HEK293 (cell line): ENCODE measurements around the gene SELENOI.

Experiments
- CTCF ChIA-PET: fragments of 350-600 bp; formaldehyde crosslinking; extraction: SDS; loops from one replicate; lab custom pipeline; 2021; ENCODE audit warnings: antibody characterized with exemption; lab: Yijun Ruan, JAX
- POLR2A ChIA-PET: fragments of 300-600 bp; formaldehyde crosslinking; extraction: SDS; loops from one replicate; lab custom pipeline; 2020; ENCODE audit warnings: antibody characterized with exemption, inconsistent platforms; lab: Yijun Ruan, JAX
- H3K27ac ChIP-seq: fragments of 200-500 bp; sonication (Bioruptor generic); 2 replicates; pipeline ENCODE4 v1.5.1; 2014; ENCODE audit warnings: low read depth, low read length, control low read depth, inconsistent platforms; ENCODE audit errors: extremely low read depth
- H3K36me3 ChIP-seq, 2 experiments: fragments of 200-500 bp in 1 of 2; sonication (Bioruptor generic) in 1 of 2; 1 replicate in 1 of 2; 2 replicates in 1 of 2; pipeline ENCODE4 v1.5.1; 2014 to 2017; ENCODE audit warnings: inconsistent platforms in 2 of 2, low read length in 2 of 2; ENCODE audit not compliant: control insufficient read depth in 2 of 2, insufficient read depth in 1 of 2
- H3K4me1 ChIP-seq: fragments of 200-500 bp; sonication (Bioruptor generic); 2 replicates; pipeline ENCODE4 v1.5.1; 2014; ENCODE audit warnings: mild to moderate bottlenecking, low read length, inconsistent platforms; ENCODE audit not compliant: control insufficient read depth, insufficient read depth
- H3K4me3 ChIP-seq: 2 replicates; pipeline ENCODE4 v1.5.1; 2011; ENCODE audit warnings: low read depth, mild to moderate bottlenecking, control low read depth, low read length, moderate library complexity
- H3K9me3 ChIP-seq: fragments of 200-500 bp; sonication (Bioruptor generic); 2 replicates; pipeline ENCODE4 v1.5.1; 2014; ENCODE audit warnings: low read depth, low read length, inconsistent platforms; ENCODE audit not compliant: control insufficient read depth, insufficient read depth
- GLI2 ChIP-seq: fragments of 450-650 bp; formaldehyde crosslinking; IDR thresholded peaks from 2 replicates; pipeline ENCODE4; 2017; ENCODE audit warnings: missing biosample characterization, missing genetic modification characterization, low read depth, borderline replicate concordance
- IKZF3 ChIP-seq: fragments of 450-650 bp; IDR thresholded peaks from 2 replicates; pipeline ENCODE4 v1.5.0; 2018; ENCODE audit warnings: missing biosample characterization, mild to moderate bottlenecking, missing genetic modification characterization, moderate library complexity
- MYNN ChIP-seq: fragments of 450-650 bp; formaldehyde crosslinking; IDR thresholded peaks from 2 replicates; pipeline ENCODE4 v1.5.1; 2016; ENCODE audit warnings: missing biosample characterization, missing genetic modification characterization, borderline replicate concordance
- MZF1 ChIP-seq: fragments of 450-650 bp; formaldehyde crosslinking; IDR thresholded peaks from 2 replicates; pipeline ENCODE4 v1.5.1; 2017; ENCODE audit warnings: missing biosample characterization, missing genetic modification characterization, borderline replicate concordance
- SCRT1 ChIP-seq: fragments of 450-650 bp; formaldehyde crosslinking; IDR thresholded peaks from 2 replicates; pipeline ENCODE4 v1.5.1; 2016; ENCODE audit warnings: missing biosample characterization, missing genetic modification characterization, borderline replicate concordance
- SCRT2 ChIP-seq: fragments of 450-650 bp; formaldehyde crosslinking; IDR thresholded peaks from 2 replicates; pipeline ENCODE4 v1.5.1; 2016; ENCODE audit warnings: missing biosample characterization, missing genetic modification characterization
- ZNF112 ChIP-seq: fragments of 450-650 bp; formaldehyde crosslinking; IDR thresholded peaks from 2 replicates; pipeline ENCODE4 v1.5.0; 2017; ENCODE audit warnings: missing biosample characterization, missing genetic modification characterization
- ZNF140 ChIP-seq: fragments of 450-650 bp; formaldehyde crosslinking; IDR thresholded peaks from 2 replicates; pipeline ENCODE4 v1.5.1; 2016; ENCODE audit warnings: missing biosample characterization, missing genetic modification characterization
- ZNF16 ChIP-seq: fragments of 450-650 bp; formaldehyde crosslinking; IDR thresholded peaks from 2 replicates; pipeline ENCODE4 v1.5.1; 2016; ENCODE audit warnings: low read depth, missing biosample characterization, missing genetic modification characterization
- ZNF211 ChIP-seq: fragments of 450-650 bp; formaldehyde crosslinking; IDR thresholded peaks from 2 replicates; pipeline ENCODE4 v1.5.1; 2016; ENCODE audit warnings: low read depth, missing biosample characterization, missing genetic modification characterization
- ZNF24 ChIP-seq: fragments of 450-650 bp; formaldehyde crosslinking; IDR thresholded peaks from 2 replicates; pipeline ENCODE4 v1.5.1; 2016; ENCODE audit warnings: missing biosample characterization, missing genetic modification characterization
- ZNF335 ChIP-seq: fragments of 450-650 bp; formaldehyde crosslinking; conservative IDR thresholded peaks from 2 replicates; pipeline ENCODE4 v1.5.1; 2016; ENCODE audit warnings: missing biosample characterization, missing genetic modification characterization
- ZNF391 ChIP-seq: fragments of 450-650 bp; formaldehyde crosslinking; IDR thresholded peaks from 2 replicates; pipeline ENCODE4 v1.5.1; 2016; ENCODE audit warnings: low read depth, missing biosample characterization, missing genetic modification characterization, borderline replicate concordance
- ZNF394 ChIP-seq: fragments of 450-650 bp; formaldehyde crosslinking; IDR thresholded peaks from 2 replicates; pipeline ENCODE4 v1.5.1; 2016; ENCODE audit warnings: missing biosample characterization, missing genetic modification characterization, mild to moderate bottlenecking, moderate library complexity, borderline replicate concordance
- ZNF600 ChIP-seq: fragments of 450-650 bp; formaldehyde crosslinking; IDR thresholded peaks from 2 replicates; pipeline ENCODE4 v1.5.1; 2016; ENCODE audit warnings: missing biosample characterization, missing genetic modification characterization
- ZNF654 ChIP-seq: fragments of 450-650 bp; formaldehyde crosslinking; IDR thresholded peaks from 2 replicates; pipeline ENCODE4 v1.5.1; 2016; ENCODE audit warnings: low read depth, missing biosample characterization, missing genetic modification characterization
- ZNF660 ChIP-seq: fragments of 450-650 bp; IDR thresholded peaks from 2 replicates; pipeline ENCODE4 v1.5.1; 2018; ENCODE audit warnings: missing biosample characterization, mild to moderate bottlenecking, missing genetic modification characterization
- ZNF670 ChIP-seq: fragments of 450-650 bp; formaldehyde crosslinking; IDR thresholded peaks from 2 replicates; pipeline ENCODE4 v1.5.1; 2016; ENCODE audit warnings: missing biosample characterization, missing genetic modification characterization, low read depth
- ZNF677 ChIP-seq: fragments of 450-650 bp; IDR thresholded peaks from 2 replicates; pipeline ENCODE4 v1.5.0; 2018; ENCODE audit warnings: missing biosample characterization, mild to moderate bottlenecking, missing genetic modification characterization, moderate library complexity
- ZSCAN30 ChIP-seq: fragments of 450-650 bp; IDR thresholded peaks from 2 replicates; pipeline ENCODE4 v1.5.1; 2018; ENCODE audit warnings: missing biosample characterization, mild to moderate bottlenecking, missing genetic modification characterization, moderate library complexity
- TF ChIP-seq, protein P1 (sequence below): fragments of 450-650 bp; formaldehyde crosslinking; IDR thresholded peaks from 2 replicates; pipeline ENCODE4 v1.5.1; 2016; ENCODE audit warnings: missing biosample characterization, missing genetic modification characterization
- TF ChIP-seq, protein P2 (sequence below): fragments of 450-650 bp; formaldehyde crosslinking; IDR thresholded peaks from 2 replicates; pipeline ENCODE4 v1.5.1; 2016; ENCODE audit warnings: missing biosample characterization, missing genetic modification characterization
- TF ChIP-seq, protein P3 (sequence below): fragments of 450-650 bp; IDR thresholded peaks from 2 replicates; pipeline ENCODE4 v1.5.1; 2018; ENCODE audit warnings: missing biosample characterization, mild to moderate bottlenecking, missing genetic modification characterization
- TF ChIP-seq, protein P4 (sequence below): fragments of 450-650 bp; formaldehyde crosslinking; IDR thresholded peaks from 2 replicates; pipeline ENCODE4 v1.5.1; 2017; ENCODE audit warnings: missing biosample characterization, missing genetic modification characterization
- TF ChIP-seq, protein P5 (sequence below): fragments of 450-650 bp; formaldehyde crosslinking; IDR thresholded peaks from 2 replicates; pipeline ENCODE4 v1.5.1; 2016; ENCODE audit warnings: missing biosample characterization, missing genetic modification characterization, borderline replicate concordance
- TF ChIP-seq, protein P6 (sequence below): fragments of 450-650 bp; formaldehyde crosslinking; IDR thresholded peaks from 2 replicates; pipeline ENCODE4 v1.5.1; 2017; ENCODE audit warnings: missing biosample characterization, missing genetic modification characterization

The SELENOI gene

DNA sequence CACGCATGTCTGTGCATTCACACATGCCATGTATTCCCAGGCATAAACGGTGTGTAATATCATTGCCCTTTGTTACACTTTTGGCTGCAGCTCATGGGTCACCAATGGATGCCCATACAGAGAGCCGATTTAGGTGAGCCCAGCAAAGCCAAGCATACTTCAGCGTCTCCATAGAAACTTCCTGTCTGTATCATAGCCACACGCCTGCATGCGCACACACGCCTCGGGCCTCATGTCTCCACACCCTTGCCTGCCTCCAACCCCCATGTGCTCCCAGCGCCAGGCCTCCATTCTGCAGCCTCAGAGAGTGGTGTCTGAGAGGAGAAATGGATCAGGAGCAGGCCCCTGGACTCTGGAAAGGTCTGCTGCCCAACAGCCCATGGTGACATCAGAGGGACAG is 33.5 kb upstream of the SELENOI start (continued):
- TF ChIP-seq ZNF112 (tag by site-specific recombination), result no peak
- TF ChIP-seq, protein P1, sequence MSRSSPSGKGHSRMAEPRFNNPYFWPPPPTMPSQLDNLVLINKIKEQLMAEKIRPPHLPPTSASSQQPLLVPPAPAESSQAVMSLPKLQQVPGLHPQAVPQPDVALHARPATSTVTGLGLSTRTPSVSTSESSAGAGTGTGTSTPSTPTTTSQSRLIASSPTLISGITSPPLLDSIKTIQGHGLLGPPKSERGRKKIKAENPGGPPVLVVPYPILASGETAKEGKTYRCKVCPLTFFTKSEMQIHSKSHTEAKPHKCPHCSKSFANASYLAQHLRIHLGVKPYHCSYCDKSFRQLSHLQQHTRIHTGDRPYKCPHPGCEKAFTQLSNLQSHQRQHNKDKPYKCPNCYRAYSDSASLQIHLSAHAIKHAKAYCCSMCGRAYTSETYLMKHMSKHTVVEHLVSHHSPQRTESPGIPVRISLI, result no peak
- TF ChIP-seq ZNF654 (tag by site-specific recombination), result no peak

DNA sequence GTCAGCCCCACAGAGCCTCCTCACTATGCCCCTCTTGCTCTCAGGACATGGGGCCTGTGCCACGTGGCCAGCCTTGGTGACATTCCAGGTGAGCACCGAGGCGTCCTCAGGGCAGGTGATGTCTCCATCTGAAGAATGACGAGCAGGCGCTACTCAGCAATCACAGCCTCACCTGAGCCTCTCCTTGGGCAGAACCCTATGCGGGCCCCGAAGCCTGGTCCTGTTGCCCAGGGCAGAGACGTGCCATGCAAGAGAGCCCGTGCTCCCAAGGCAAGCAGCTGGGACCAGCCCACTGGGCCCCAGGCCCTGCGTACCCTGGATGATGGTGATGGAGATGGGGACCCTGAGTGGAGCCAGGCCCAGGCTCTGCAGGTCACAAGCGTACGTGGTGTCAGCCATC is 32.5 kb upstream of the SELENOI start:
- CTCF ChIA-PET, result interaction anchor here (0.6 kb wide), 1 partner anchor 8 kb away, joined by 3 read pairs; no protein-coding TSS in a partner anchor
- TF ChIP-seq, protein P2, sequence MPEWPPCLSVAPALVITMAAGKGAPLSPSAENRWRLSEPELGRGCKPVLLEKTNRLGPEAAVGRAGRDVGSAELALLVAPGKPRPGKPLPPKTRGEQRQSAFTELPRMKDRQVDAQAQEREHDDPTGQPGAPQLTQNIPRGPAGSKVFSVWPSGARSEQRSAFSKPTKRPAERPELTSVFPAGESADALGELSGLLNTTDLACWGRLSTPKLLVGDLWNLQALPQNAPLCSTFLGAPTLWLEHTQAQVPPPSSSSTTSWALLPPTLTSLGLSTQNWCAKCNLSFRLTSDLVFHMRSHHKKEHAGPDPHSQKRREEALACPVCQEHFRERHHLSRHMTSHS (tag by site-specific recombination), result no peak
- TF ChIP-seq MYNN (tag by site-specific recombination), result no peak
- no peak for TF ChIP-seq IKZF3 (tag by site-specific recombination)
- TF ChIP-seq ZNF391, result no peak
- TF ChIP-seq, protein P3, sequence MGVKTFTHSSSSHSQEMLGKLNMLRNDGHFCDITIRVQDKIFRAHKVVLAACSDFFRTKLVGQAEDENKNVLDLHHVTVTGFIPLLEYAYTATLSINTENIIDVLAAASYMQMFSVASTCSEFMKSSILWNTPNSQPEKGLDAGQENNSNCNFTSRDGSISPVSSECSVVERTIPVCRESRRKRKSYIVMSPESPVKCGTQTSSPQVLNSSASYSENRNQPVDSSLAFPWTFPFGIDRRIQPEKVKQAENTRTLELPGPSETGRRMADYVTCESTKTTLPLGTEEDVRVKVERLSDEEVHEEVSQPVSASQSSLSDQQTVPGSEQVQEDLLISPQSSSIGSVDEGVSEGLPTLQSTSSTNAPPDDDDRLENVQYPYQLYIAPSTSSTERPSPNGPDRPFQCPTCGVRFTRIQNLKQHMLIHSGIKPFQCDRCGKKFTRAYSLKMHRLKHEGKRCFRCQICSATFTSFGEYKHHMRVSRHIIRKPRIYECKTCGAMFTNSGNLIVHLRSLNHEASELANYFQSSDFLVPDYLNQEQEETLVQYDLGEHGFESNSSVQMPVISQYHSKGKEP (tag by site-specific recombination), result no peak
- TF ChIP-seq, protein P4, sequence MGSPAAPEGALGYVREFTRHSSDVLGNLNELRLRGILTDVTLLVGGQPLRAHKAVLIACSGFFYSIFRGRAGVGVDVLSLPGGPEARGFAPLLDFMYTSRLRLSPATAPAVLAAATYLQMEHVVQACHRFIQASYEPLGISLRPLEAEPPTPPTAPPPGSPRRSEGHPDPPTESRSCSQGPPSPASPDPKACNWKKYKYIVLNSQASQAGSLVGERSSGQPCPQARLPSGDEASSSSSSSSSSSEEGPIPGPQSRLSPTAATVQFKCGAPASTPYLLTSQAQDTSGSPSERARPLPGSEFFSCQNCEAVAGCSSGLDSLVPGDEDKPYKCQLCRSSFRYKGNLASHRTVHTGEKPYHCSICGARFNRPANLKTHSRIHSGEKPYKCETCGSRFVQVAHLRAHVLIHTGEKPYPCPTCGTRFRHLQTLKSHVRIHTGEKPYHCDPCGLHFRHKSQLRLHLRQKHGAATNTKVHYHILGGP (tag by site-specific recombination), result no peak
- TF ChIP-seq MZF1 (tag by site-specific recombination), result no peak
- no peak for TF ChIP-seq ZNF16 (tag by site-specific recombination)
- no peak for TF ChIP-seq ZNF140 (tag by site-specific recombination)
- TF ChIP-seq GLI2 (tag by site-specific recombination), result no peak
- no peak for TF ChIP-seq ZNF394
- no peak for TF ChIP-seq ZNF211
- TF ChIP-seq, protein P5, sequence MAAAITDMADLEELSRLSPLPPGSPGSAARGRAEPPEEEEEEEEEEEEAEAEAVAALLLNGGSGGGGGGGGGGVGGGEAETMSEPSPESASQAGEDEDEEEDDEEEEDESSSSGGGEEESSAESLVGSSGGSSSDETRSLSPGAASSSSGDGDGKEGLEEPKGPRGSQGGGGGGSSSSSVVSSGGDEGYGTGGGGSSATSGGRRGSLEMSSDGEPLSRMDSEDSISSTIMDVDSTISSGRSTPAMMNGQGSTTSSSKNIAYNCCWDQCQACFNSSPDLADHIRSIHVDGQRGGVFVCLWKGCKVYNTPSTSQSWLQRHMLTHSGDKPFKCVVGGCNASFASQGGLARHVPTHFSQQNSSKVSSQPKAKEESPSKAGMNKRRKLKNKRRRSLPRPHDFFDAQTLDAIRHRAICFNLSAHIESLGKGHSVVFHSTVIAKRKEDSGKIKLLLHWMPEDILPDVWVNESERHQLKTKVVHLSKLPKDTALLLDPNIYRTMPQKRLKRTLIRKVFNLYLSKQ (tag by site-specific recombination), result no peak
- TF ChIP-seq ZNF24 (tag by site-specific recombination), result no peak
- TF ChIP-seq SCRT2 (tag by site-specific recombination), result no peak
- no peaks in the 10 kb centered on the region for H3K4me1 ChIP-seq
- POLR2A ChIA-PET, result no interaction called here
- no peaks in the 10 kb centered on the region for H3K36me3 ChIP-seq
- no peaks in the 10 kb centered on the region for H3K9me3 ChIP-seq
- H3K4me3 ChIP-seq, result no peak overlapping the region
- H3K27ac ChIP-seq, result no peak overlapping the region

DNA sequence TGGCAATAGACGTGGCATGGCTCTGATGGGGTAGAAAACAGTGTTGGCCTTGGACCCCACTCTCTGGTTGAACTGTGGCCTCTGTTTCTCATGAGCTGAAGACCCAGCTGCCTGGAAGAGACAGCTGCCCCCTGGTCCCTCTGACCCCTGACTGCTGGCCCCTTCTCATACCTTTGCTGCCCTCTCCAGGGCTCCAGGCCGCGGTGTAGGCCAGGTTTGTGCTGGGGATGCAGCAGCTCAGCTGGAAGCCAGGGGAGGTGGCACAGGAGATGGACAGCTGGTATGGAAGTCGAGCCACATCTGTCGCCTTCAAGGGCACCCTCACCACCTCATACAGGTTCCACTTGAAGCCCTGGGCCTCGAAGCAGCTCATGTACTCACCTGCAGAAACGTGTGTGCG is 31.7 kb upstream of the SELENOI start:
- H3K27ac ChIP-seq, result no peak overlapping the region
- ChIA-PET CTCF (no interaction called here), POLR2A (no interaction called here)
- no peaks in the 10 kb centered on the region for H3K36me3 ChIP-seq
- H3K4me3 ChIP-seq, result no peak overlapping the region
- TF ChIP-seq, protein P6, sequence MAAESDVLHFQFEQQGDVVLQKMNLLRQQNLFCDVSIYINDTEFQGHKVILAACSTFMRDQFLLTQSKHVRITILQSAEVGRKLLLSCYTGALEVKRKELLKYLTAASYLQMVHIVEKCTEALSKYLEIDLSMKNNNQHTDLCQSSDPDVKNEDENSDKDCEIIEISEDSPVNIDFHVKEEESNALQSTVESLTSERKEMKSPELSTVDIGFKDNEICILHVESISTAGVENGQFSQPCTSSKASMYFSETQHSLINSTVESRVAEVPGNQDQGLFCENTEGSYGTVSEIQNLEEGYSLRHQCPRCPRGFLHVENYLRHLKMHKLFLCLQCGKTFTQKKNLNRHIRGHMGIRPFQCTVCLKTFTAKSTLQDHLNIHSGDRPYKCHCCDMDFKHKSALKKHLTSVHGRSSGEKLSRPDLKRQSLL (tag by site-specific recombination), result no peak
- TF ChIP-seq ZNF660 (no peak), ZNF677 (tag by site-specific recombination) (no peak), ZNF600 (tag by site-specific recombination) (no peak), ZSCAN30 (no peak), ZNF670 (tag by site-specific recombination) (no peak), ZNF335 (no peak), SCRT1 (tag by site-specific recombination) (no peak)
- H3K4me1 ChIP-seq, result no peaks in the 10 kb centered on the region
- no peaks in the 10 kb centered on the region for H3K9me3 ChIP-seq
